ENCODE data around the gene EIF1.

Gene EIF1

GRCh38 chr17:41736983-41737679 is 48.4 kb downstream of the EIF1 start:
- DNase-seq (ENCODE audit: low spot score): no peak

- no peak for DNase-seq (ENCODE audit: low spot score)
Observed at GRCh38 chr17:41737680-41738023, 49.0 kb downstream of the EIF1 start.

- peak; percentile 86 for DNase-seq (ENCODE audit: low spot score)
Observed at GRCh38 chr17:41738077-41738800, 49.6 kb downstream of the EIF1 start.

- DNase-seq (ENCODE audit: low spot score): no peak
Observed at GRCh38 chr17:41738801-41739112, 50.1 kb downstream of the EIF1 start.

GRCh38 chr17:41739661-41740352 is 51.1 kb downstream of the EIF1 start:
- DNase-seq (ENCODE audit: low spot score): no peak

- no peak for DNase-seq (ENCODE audit: low spot score)
Observed at GRCh38 chr17:41740506-41740905, 51.8 kb downstream of the EIF1 start.

GRCh38 chr17:41741709-41742108 is 53.0 kb downstream of the EIF1 start:
- DNase-seq (ENCODE audit: low spot score): no peak

All from NAMALWA (cell line).